HepG2 (cell line): ENCODE data around the gene OSGEPL1. TPM values are rescaled to one million over a fixed set of nuclear protein-coding genes. Genes with fewer than 3 reads are reported as not detected.
A peak's percentile ranks its signal among the peaks of the same experiment; 100 is the strongest.

Source experiments
- ATF3 ChIP-seq: sonication (generic); formaldehyde crosslinking; IDR thresholded peaks from 2 replicates; pipeline ENCODE4 v1.4.0; 2020; ENCODE audit warnings: missing genetic modification reagents
- ATF5 ChIP-seq: sonication (generic); formaldehyde crosslinking; IDR thresholded peaks from 2 replicates; pipeline ENCODE4 v1.4.0; 2020; ENCODE audit warnings: mild to moderate bottlenecking, low read depth, missing genetic modification reagents
- CREB3 ChIP-seq: sonication (generic); formaldehyde crosslinking; IDR thresholded peaks from 2 replicates; pipeline ENCODE4 v1.5.0; 2020; ENCODE audit warnings: missing genetic modification reagents
- DNMT1 ChIP-seq: sonication (generic); formaldehyde crosslinking; IDR thresholded peaks from 2 replicates; pipeline ENCODE4 v1.5.1; 2020; ENCODE audit warnings: mild to moderate bottlenecking, missing genetic modification reagents
- DR1 ChIP-seq: sonication (generic); formaldehyde crosslinking; IDR thresholded peaks from 2 replicates; pipeline ENCODE4 v1.8.0; 2021; ENCODE audit warnings: mild to moderate bottlenecking, missing genetic modification reagents, inconsistent platforms
- ETV5 ChIP-seq: IDR thresholded peaks from 2 replicates; pipeline ENCODE4 v1.6.1; 2018; ENCODE audit warnings: missing biosample characterization, missing genetic modification reagents, inconsistent platforms, borderline replicate concordance
- GLI4 ChIP-seq: sonication (generic); formaldehyde crosslinking; IDR thresholded peaks from 2 replicates; pipeline ENCODE4 v1.5.1; 2020; ENCODE audit warnings: missing genetic modification reagents, mild to moderate bottlenecking, moderate library complexity, borderline replicate concordance
- HIVEP1 ChIP-seq: sonication (generic); formaldehyde crosslinking; IDR thresholded peaks from 2 replicates; pipeline ENCODE4 v1.4.0; 2020; ENCODE audit warnings: mild to moderate bottlenecking, missing genetic modification reagents
- IKZF1 ChIP-seq: fragments of 450-650 bp; IDR thresholded peaks from 2 replicates; pipeline ENCODE4 v1.7.1; 2016
- JUNB ChIP-seq: sonication (generic); formaldehyde crosslinking; IDR thresholded peaks from 2 replicates; pipeline ENCODE4 v1.8.0; 2022; ENCODE audit warnings: missing genetic modification reagents, mild to moderate bottlenecking, borderline replicate concordance
- KDM5B ChIP-seq: sonication (generic); formaldehyde crosslinking; IDR thresholded peaks from 2 replicates; pipeline ENCODE4 v1.4.0; 2020; ENCODE audit warnings: missing genetic modification reagents, mild to moderate bottlenecking, borderline replicate concordance
- MBD4 ChIP-seq: IDR thresholded peaks from 2 replicates; pipeline ENCODE4 v1.6.1; 2012; ENCODE audit warnings: low read length, inconsistent platforms, borderline replicate concordance
- POLR2AphosphoS5 ChIP-seq: IDR thresholded peaks from 2 replicates; pipeline ENCODE4 v1.6.1; 2012; ENCODE audit warnings: low read depth, low read length
- RAD51 ChIP-seq: fragments of 450-650 bp; IDR thresholded peaks from 2 replicates; pipeline ENCODE4 v1.6.1; 2016; ENCODE audit warnings: borderline replicate concordance
- RARA ChIP-seq: IDR thresholded peaks from 2 replicates; pipeline ENCODE4 v1.6.1; 2016; ENCODE audit warnings: missing genetic modification reagents, missing compliant biosample characterization
- SIX1 ChIP-seq: sonication (generic); formaldehyde crosslinking; IDR thresholded peaks from 2 replicates; pipeline ENCODE4 v1.4.0; 2020; ENCODE audit warnings: missing genetic modification reagents, borderline replicate concordance
- SUZ12 ChIP-seq: fragments of 150-350 bp; IDR thresholded peaks from 2 replicates; pipeline ENCODE4 v1.6.1; 2014; ENCODE audit warnings: low read depth, low read length
- ZBTB42 ChIP-seq: sonication (generic); formaldehyde crosslinking; IDR thresholded peaks from 2 replicates; pipeline ENCODE4 v1.5.0; 2020; ENCODE audit warnings: mild to moderate bottlenecking, missing genetic modification reagents
- ZNF12 ChIP-seq: sonication (generic); formaldehyde crosslinking; IDR thresholded peaks from 2 replicates; pipeline ENCODE4 v1.5.0; 2020; ENCODE audit warnings: missing genetic modification reagents
- ZNF260 ChIP-seq: sonication (generic); formaldehyde crosslinking; IDR thresholded peaks from 2 replicates; pipeline ENCODE4 v1.4.0; 2020; ENCODE audit warnings: missing genetic modification reagents, low read depth, mild to moderate bottlenecking, borderline replicate concordance
- ZNF34 ChIP-seq: sonication (generic); formaldehyde crosslinking; IDR thresholded peaks from 2 replicates; pipeline ENCODE4 v1.4.0; 2020; ENCODE audit warnings: mild to moderate bottlenecking, missing genetic modification reagents, borderline replicate concordance
- ZNF580 ChIP-seq: IDR thresholded peaks from 2 replicates; pipeline ENCODE4 v1.6.1; 2016; ENCODE audit warnings: low read depth, borderline replicate concordance
- ZNF616 ChIP-seq: sonication (generic); formaldehyde crosslinking; IDR thresholded peaks from 2 replicates; pipeline ENCODE4 v1.5.0; 2020; ENCODE audit warnings: low read depth, mild to moderate bottlenecking, missing genetic modification reagents
- ZNF639 ChIP-seq: conservative IDR thresholded peaks from 2 replicates; pipeline ENCODE4 v1.6.1; 2018; ENCODE audit warnings: missing genetic modification reagents
- ZSCAN29 ChIP-seq: sonication (generic); formaldehyde crosslinking; conservative IDR thresholded peaks from 2 replicates; pipeline ENCODE4 v1.4.0; 2020; ENCODE audit warnings: mild to moderate bottlenecking, missing genetic modification reagents
- polyA plus RNA-seq, 8 experiments: library from polyadenylated mRNA; depleted of rRNA in 3 of 8; stranded (reverse) in 7 of 8; unstranded in 1 of 8; fragments of >200 nt; fragmentation: Illumina TruSeq in 4 of 8; extraction: Trizol in 4 of 8; gene quantifications; 2 replicates each; pipeline versions ENCODE4 v1.2.1 to v1.2.3, GENCODE V29; 2011 to 2016; ENCODE audit warnings: low read depth in 4 of 8, missing spikeins in 1 of 8, mixed read lengths in 1 of 8; ENCODE audit not compliant: insufficient read depth in 1 of 8
- total RNA-seq, 5 experiments: library from RNA; depleted of rRNA; stranded (reverse); fragments of >200 nt; fragmentation: Illumina TruSeq; extraction: Trizol; gene quantifications; 2 replicates each; pipeline ENCODE4 v1.2.3, GENCODE V29; 2016; ENCODE audit warnings: low read depth in 1 of 5
- TF ChIP-seq, protein P1 (sequence below): sonication (generic); formaldehyde crosslinking; IDR thresholded peaks from 2 replicates; pipeline ENCODE4 v1.4.0; 2020; ENCODE audit warnings: mild to moderate bottlenecking, missing genetic modification reagents

The OSGEPL1 gene
- total and polyA plus RNA-seq, 2 of the 13 experiments (the other 11 are each of a cell fraction or from before 2014, with no cell fraction given) = 10.2 to 10.8 TPM

DNA sequence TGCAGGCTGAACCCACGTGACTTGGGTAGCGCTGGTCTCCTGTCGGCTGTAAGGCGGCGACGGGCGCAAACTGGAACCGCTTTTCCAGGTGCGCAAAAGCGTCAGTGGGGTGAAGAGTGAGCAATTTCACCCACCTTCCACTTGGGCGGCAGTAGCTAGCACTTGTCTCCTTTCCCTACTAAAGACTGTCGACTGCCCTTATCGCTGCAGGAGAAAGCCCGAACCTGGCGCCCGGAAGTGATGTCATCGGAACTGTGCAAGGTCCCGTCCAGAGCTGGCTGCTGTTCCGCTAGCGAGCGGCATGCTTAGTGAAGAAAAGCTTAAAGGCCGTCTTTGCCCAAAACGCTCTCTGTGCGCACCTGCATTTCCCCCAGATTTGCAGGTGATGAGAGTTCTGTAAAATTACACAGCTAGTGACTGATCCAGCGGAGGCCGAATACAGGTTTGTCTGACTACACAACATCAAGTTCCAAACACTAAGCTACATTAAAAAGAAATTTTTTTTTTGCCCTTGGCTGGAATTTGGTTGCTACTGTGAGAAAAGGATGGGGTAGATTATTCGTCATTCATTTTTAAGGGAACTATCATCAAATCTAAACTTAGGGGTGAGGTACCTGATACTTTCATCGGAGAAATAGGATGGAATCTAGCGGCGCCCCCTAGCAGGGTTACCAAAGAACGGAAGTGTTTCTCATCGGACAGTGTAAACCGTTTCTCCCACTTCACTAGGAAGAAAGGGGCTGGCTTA is at the start of gene OSGEPL1 (continued):
- no peak for TF ChIP-seq ZNF260 (CRISPR knock-in tag)
- peak; percentile 67; the same call in 1 of the 2 replicates for TF ChIP-seq KDM5B (CRISPR knock-in tag)
- TF ChIP-seq ETV5 (CRISPR knock-in tag) = peak; percentile 76
- peak; percentile 48; the same call in 1 of the 2 replicates for TF ChIP-seq ZSCAN29 (CRISPR knock-in tag)
- TF ChIP-seq RAD51 = peak; percentile 92
- no peak for TF ChIP-seq ATF5
- peak; percentile 72; the same call in 1 of the 2 replicates for TF ChIP-seq ZNF616
- TF ChIP-seq IKZF1 = no peak
- TF ChIP-seq DR1 = peak; percentile 66
- 0 out of 2 replicates have a peak, but pooled peaks have one; percentile 56 for TF ChIP-seq ZNF639 (CRISPR knock-in tag)
- TF ChIP-seq ATF3 (CRISPR knock-in tag) = peak; percentile 81
- peak; percentile 77; the same call in 1 of the 2 replicates for TF ChIP-seq DNMT1 (CRISPR knock-in tag)
- no peak for TF ChIP-seq ZNF34
- peak; percentile 95 for TF ChIP-seq POLR2AphosphoS5
- peak; percentile 19; the same call in 1 of the 2 replicates for TF ChIP-seq ZNF12 (CRISPR knock-in tag)
- TF ChIP-seq RARA = peak; percentile 14; the same call in 1 of the 2 replicates
- peak; percentile 74; the same call in 1 of the 2 replicates for TF ChIP-seq HIVEP1 (CRISPR knock-in tag)
- TF ChIP-seq ZNF580 (CRISPR knock-in tag) = peak; percentile 93; the same call in 1 of the 2 replicates
- no peak; the same call in 1 of the 2 replicates for TF ChIP-seq SIX1 (CRISPR knock-in tag)
- TF ChIP-seq SUZ12 = no peak
- TF ChIP-seq GLI4 (CRISPR knock-in tag) = no peak
- no peak for TF ChIP-seq MBD4
- TF ChIP-seq, protein P1, sequence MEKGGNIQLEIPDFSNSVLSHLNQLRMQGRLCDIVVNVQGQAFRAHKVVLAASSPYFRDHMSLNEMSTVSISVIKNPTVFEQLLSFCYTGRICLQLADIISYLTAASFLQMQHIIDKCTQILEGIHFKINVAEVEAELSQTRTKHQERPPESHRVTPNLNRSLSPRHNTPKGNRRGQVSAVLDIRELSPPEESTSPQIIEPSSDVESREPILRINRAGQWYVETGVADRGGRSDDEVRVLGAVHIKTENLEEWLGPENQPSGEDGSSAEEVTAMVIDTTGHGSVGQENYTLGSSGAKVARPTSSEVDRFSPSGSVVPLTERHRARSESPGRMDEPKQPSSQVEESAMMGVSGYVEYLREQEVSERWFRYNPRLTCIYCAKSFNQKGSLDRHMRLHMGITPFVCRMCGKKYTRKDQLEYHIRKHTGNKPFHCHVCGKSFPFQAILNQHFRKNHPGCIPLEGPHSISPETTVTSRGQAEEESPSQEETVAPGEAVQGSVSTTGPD (CRISPR knock-in tag) = no peak
- TF ChIP-seq JUNB = no peak
- no peak; the same call in 1 of the 2 replicates for TF ChIP-seq CREB3 (CRISPR knock-in tag)
- TF ChIP-seq ZBTB42 (CRISPR knock-in tag) = peak; percentile 95
